PFSK-1 (cell line): ENCODE data around the gene TMEM72.

Experiments used
- FOXP2 ChIP-seq: optimal IDR thresholded peaks from 2 replicates; pipeline ENCODE3; 2011; ENCODE audit warnings: borderline replicate concordance, control low read depth, inconsistent platforms; ENCODE audit not compliant: insufficient read depth; ENCODE audit errors: extremely low read length, extremely low read depth
- POLR2AphosphoS5 ChIP-seq: IDR thresholded peaks from 2 replicates; pipeline ENCODE4 v1.6.1; 2012; ENCODE audit warnings: low read depth, mild to moderate bottlenecking, control low read depth, low read length, moderate library complexity
- REST ChIP-seq, 2 experiments: IDR thresholded peaks; 2 replicates each; pipeline versions ENCODE4 v1.6.1 to v1.8.0; 2011 to 2012; ENCODE audit warnings: low read depth in 2 of 2, low read length in 2 of 2, control low read depth in 1 of 2, inconsistent platforms in 1 of 2, mild to moderate bottlenecking in 1 of 2, moderate library complexity in 1 of 2; ENCODE audit not compliant: insufficient read depth in 1 of 2
- SIN3A ChIP-seq: IDR thresholded peaks from 2 replicates; pipeline ENCODE4 v1.6.1; 2012; ENCODE audit warnings: mild to moderate bottlenecking, low read length, moderate library complexity, borderline replicate concordance; ENCODE audit not compliant: insufficient read depth
- TAF1 ChIP-seq: IDR thresholded peaks from 2 replicates; pipeline ENCODE4 v1.6.1; 2012; ENCODE audit warnings: low read length, control low read depth, borderline replicate concordance; ENCODE audit not compliant: insufficient read depth

Gene TMEM72

GRCh38 chr10:44924261-44925040, 13.3 kb downstream of the TMEM72 start:
- TF ChIP-seq REST (IDR thresholded peaks at IDR 0.05; ENCODE audit: insufficient read depth in 1 of 2, low read depth in 2 of 2, low read length in 2 of 2) (no peak), SIN3A (no peak), POLR2AphosphoS5 (no peak), TAF1 (no peak), FOXP2 (no peak)

- no peak for TF ChIP-seq SIN3A
Observed at GRCh38 chr10:44925224-44925623, 14.1 kb downstream of the TMEM72 start.

GRCh38 chr10:44925811-44926750, 14.9 kb downstream of the TMEM72 start:
- TF ChIP-seq FOXP2: no peak
- no peak for TF ChIP-seq POLR2AphosphoS5
- no peak for TF ChIP-seq TAF1
- TF ChIP-seq SIN3A: no peak
- no peak for TF ChIP-seq REST (IDR thresholded peaks at IDR 0.05; ENCODE audit: insufficient read depth in 1 of 2, low read depth in 2 of 2, low read length in 2 of 2)

- TF ChIP-seq FOXP2: no peak
- TF ChIP-seq POLR2AphosphoS5: no peak
- TF ChIP-seq TAF1: no peak
- no peak for TF ChIP-seq REST (IDR thresholded peaks at IDR 0.05; ENCODE audit: insufficient read depth in 1 of 2, low read depth in 2 of 2, low read length in 2 of 2)
- TF ChIP-seq SIN3A: no peak
Observed at GRCh38 chr10:44926751-44927351, 15.7 kb downstream of the TMEM72 start.

GRCh38 chr10:44927352-44927751, 16.2 kb downstream of the TMEM72 start:
- TF ChIP-seq TAF1 (no peak), REST (IDR thresholded peaks at IDR 0.05; ENCODE audit: insufficient read depth in 1 of 2, low read depth in 2 of 2, low read length in 2 of 2) (no peak), FOXP2 (no peak), POLR2AphosphoS5 (no peak), SIN3A (no peak)
